OCI-LY1 (cell line): ENCODE results near the gene MINDY3.
"Not testable (repeated sequence)": the region's sequence is repeated elsewhere in the genome, so short reads cannot be mapped to it uniquely, and the experiment has no call there.

Experiments used
- H2AFZ ChIP-seq: fragments of 200-600 bp; sonication (generic), shearing (Covaris generic); 2 replicates; pipeline ENCODE4 v1.6.0; 2014; ENCODE audit warnings: antibody characterized with exemption, mild to moderate bottlenecking, low read length
- H3F3A ChIP-seq: fragments of 200-600 bp; sonication (generic), shearing (Covaris generic); 2 replicates; pipeline ENCODE4 v1.6.0; 2014; ENCODE audit warnings: mild to moderate bottlenecking, antibody characterized with exemption, low read length, moderate library complexity; ENCODE audit not compliant: insufficient read depth
- H3K27ac ChIP-seq: fragments of 200-600 bp; sonication (generic); 2 replicates; pipeline ENCODE4 v1.5.1; 2014; ENCODE audit warnings: low read length, mixed run types, mild to moderate bottlenecking, low read depth; ENCODE audit not compliant: poor library complexity, severe bottlenecking
- H3K27me3 ChIP-seq: fragments of 200-600 bp; sonication (generic); 2 replicates; pipeline ENCODE4 v1.6.0; 2014; ENCODE audit warnings: antibody characterized with exemption, mild to moderate bottlenecking, low read length, moderate library complexity; ENCODE audit not compliant: insufficient read depth
- H3K36me3 ChIP-seq: fragments of 200-600 bp; sonication (generic); 2 replicates; pipeline ENCODE4 v1.6.1; 2014; ENCODE audit warnings: mild to moderate bottlenecking, antibody characterized with exemption, low read length, moderate library complexity, mixed read lengths; ENCODE audit not compliant: insufficient read depth
- H3K4me1 ChIP-seq: fragments of 200-600 bp; sonication (generic); 2 replicates; pipeline ENCODE4 v1.5.1; 2014; ENCODE audit warnings: mild to moderate bottlenecking, low read length, moderate library complexity; ENCODE audit not compliant: insufficient read depth, severe bottlenecking
- H3K4me2 ChIP-seq: fragments of 200-600 bp; sonication (generic), shearing (Covaris generic); 2 replicates; pipeline ENCODE4 v1.6.1; 2014; ENCODE audit warnings: low read length
- H3K4me3 ChIP-seq: fragments of 200-600 bp; sonication (generic); 2 replicates; pipeline ENCODE4 v1.5.1; 2014; ENCODE audit warnings: low read length, low read depth, mild to moderate bottlenecking, mixed read lengths; ENCODE audit not compliant: poor library complexity, severe bottlenecking
- H3K79me2 ChIP-seq: fragments of 200-600 bp; shearing (Covaris generic); 2 replicates; pipeline ENCODE4 v1.6.1; 2016; ENCODE audit warnings: mixed run types, low read length, mixed read lengths; ENCODE audit not compliant: insufficient read depth
- H3K9ac ChIP-seq: fragments of 200-600 bp; sonication (generic), shearing (Covaris generic); 2 replicates; pipeline ENCODE4 v1.6.1; 2014; ENCODE audit warnings: mild to moderate bottlenecking, low read length, mixed read lengths
- H3K9me2 ChIP-seq: fragments of 200-600 bp; sonication (generic), shearing (Covaris generic); 2 replicates; pipeline ENCODE4 v1.6.1; 2014; ENCODE audit warnings: low read depth, mild to moderate bottlenecking, low read length, mixed read lengths
- H3K9me3 ChIP-seq: fragments of 200-600 bp; shearing (Covaris generic); 2 replicates; pipeline ENCODE4 v1.6.1; 2014; ENCODE audit warnings: low read length, mixed read lengths
- H4K20me1 ChIP-seq: fragments of 200-600 bp; sonication (generic), shearing (Covaris generic); 2 replicates; pipeline ENCODE4 v1.6.0; 2016; ENCODE audit warnings: mild to moderate bottlenecking, low read length; ENCODE audit not compliant: insufficient read depth
- CTCF ChIP-seq: fragments of 200-600 bp; sonication (generic), shearing (Covaris generic); IDR thresholded peaks from 2 replicates; pipeline ENCODE4 v1.5.1; 2017; ENCODE audit warnings: mild to moderate bottlenecking, antibody characterized with exemption, low read length, moderate library complexity, mixed read lengths
- EZH2 ChIP-seq: fragments of 200-600 bp; sonication (generic), shearing (Covaris generic); IDR thresholded peaks from 2 replicates; pipeline ENCODE4 v1.8.0; 2017; ENCODE audit warnings: borderline replicate concordance, mixed run types, mild to moderate bottlenecking, antibody characterized with exemption, low read length, moderate library complexity, mixed read lengths

The MINDY3 gene

GRCh38 chr10:15852111-15852557, 8.2 kb downstream of the MINDY3 start:
- Histone ChIP-seq H3K9me3 (peaks cover 8% of the 10 kb centered on the region; the same call in 1 of the 2 replicates), H3K36me3 (peaks cover 42% of the 10 kb centered on the region), H4K20me1 (no peaks in the 10 kb centered on the region), H3K79me2 (peaks cover 45% of the 10 kb centered on the region), H3K9ac (no peak overlapping the region), H3K4me2 (no peak overlapping the region), H3K9me2 (no peaks in the 10 kb centered on the region), H2AFZ (no peak overlapping the region), H3K4me3 (no peak overlapping the region), H3F3A (no peaks in the 10 kb centered on the region), H3K4me1 (no peaks in the 10 kb centered on the region), H3K27me3 (no peaks in the 10 kb centered on the region), H3K27ac (no peak overlapping the region)
- TF ChIP-seq CTCF, result no peak

- H3K9ac ChIP-seq, H2AFZ ChIP-seq, H3K27me3 ChIP-seq, H3K9me2 ChIP-seq, H3K4me1 ChIP-seq, H3K4me2 ChIP-seq, H4K20me1 ChIP-seq, H3K27ac ChIP-seq, H3K4me3 ChIP-seq, H3K9me3 ChIP-seq, H3F3A ChIP-seq: not testable (repeated sequence)
- peaks cover 32% of the 10 kb centered on the region for H3K79me2 ChIP-seq
- H3K36me3 ChIP-seq, result peaks cover 46% of the 10 kb centered on the region
Observed at GRCh38 chr10:15850337-15850978, 9.8 kb downstream of the MINDY3 start.

GRCh38 chr10:15849316-15849715, 11.0 kb downstream of the MINDY3 start:
- Histone ChIP-seq H3K4me2 (no peak overlapping the region), H3K4me3 (no peak overlapping the region), H3K36me3 (peaks cover 34% of the 10 kb centered on the region), H2AFZ (no peak overlapping the region), H3K9ac (no peak overlapping the region), H3K27me3 (no peaks in the 10 kb centered on the region), H3F3A (no peaks in the 10 kb centered on the region), H4K20me1 (no peaks in the 10 kb centered on the region), H3K27ac (no peak overlapping the region), H3K9me2 (no peaks in the 10 kb centered on the region), H3K9me3 (peaks cover 8% of the 10 kb centered on the region; the same call in 1 of the 2 replicates), H3K79me2 (peaks cover 21% of the 10 kb centered on the region), H3K4me1 (no peaks in the 10 kb centered on the region)
- no peak for TF ChIP-seq CTCF
- no peak for TF ChIP-seq EZH2

- TF ChIP-seq CTCF (no peak), EZH2 (no peak)
- Histone ChIP-seq H3K36me3 (peaks cover 37% of the 10 kb centered on the region), H4K20me1 (no peaks in the 10 kb centered on the region), H3K27me3 (no peaks in the 10 kb centered on the region), H3K4me2 (no peak overlapping the region), H3K9me2 (no peaks in the 10 kb centered on the region), H3F3A (no peaks in the 10 kb centered on the region), H2AFZ (no peak overlapping the region), H3K9me3 (peaks cover 8% of the 10 kb centered on the region; the same call in 1 of the 2 replicates), H3K27ac (no peak overlapping the region), H3K79me2 (peaks cover 10% of the 10 kb centered on the region), H3K4me3 (no peak overlapping the region), H3K9ac (no peak overlapping the region), H3K4me1 (no peaks in the 10 kb centered on the region)
Observed at GRCh38 chr10:15847481-15847880, 12.8 kb downstream of the MINDY3 start.
